B cell (primary cell): ENCODE data around the gene ANKDD1A. TPM values are rescaled to one million over a fixed set of nuclear protein-coding genes. Genes with fewer than 3 reads are reported as not detected.

Experiments used
- ATAC-seq: fragments of 200-7000 bp; cut with Tn5 transposase; one replicate; pipeline ENCODE4 v1.10.0; 2021; ENCODE audit warnings: low read depth, mild to moderate bottlenecking, moderate number of reproducible peaks, moderate library complexity
- CTCF ChIA-PET: fragments of 350-600 bp; sonication (Branson Sonifier 250); formaldehyde crosslinking; loops from one replicate; lab custom pipeline; 2021; ENCODE audit warnings: antibody characterized with exemption, inconsistent platforms; lab: Charles Lee
- POLR2A ChIA-PET: fragments of 350-600 bp; sonication (Branson Sonifier 250); formaldehyde crosslinking; loops from one replicate; lab custom pipeline; 2021; ENCODE audit warnings: antibody characterized with exemption; lab: Charles Lee
- DNase-seq: peaks from one replicate; pipeline ENCODE4 v3.0.0; 2013
- H2AFZ ChIP-seq: 2 replicates; pipeline ENCODE4 v1.6.1; 2012; ENCODE audit warnings: mild to moderate bottlenecking, low read depth, low read length; ENCODE audit not compliant: insufficient read depth, poor library complexity, severe bottlenecking
- H3K27ac ChIP-seq, 2 donors: 1 replicate in 1 of 2; 2 replicates in 1 of 2; pipeline ENCODE4 v1.5.1; 2012 to 2013; ENCODE audit warnings: low read length in 2 of 2, mild to moderate bottlenecking in 2 of 2, moderate library complexity in 1 of 2
- H3K27me3 ChIP-seq, 4 experiments: fragments of 200-600 bp in 1 of 4; sonication (generic) in 1 of 4; replicated peaks in 1 of 4; 1 replicate in 2 of 4; 2 replicates in 2 of 4; pipeline versions ENCODE4 v1.6.1 to v1.7.0; 2013 to 2016; ENCODE audit warnings: low read length in 3 of 4, mild to moderate bottlenecking in 2 of 4, mixed read lengths in 1 of 4, moderate library complexity in 1 of 4; ENCODE audit not compliant: insufficient read depth in 4 of 4, control insufficient read depth in 3 of 4; ENCODE audit errors: control extremely low read depth in 1 of 4
- H3K36me3 ChIP-seq, 2 experiments: replicated peaks in 1 of 2; 1 replicate in 1 of 2; 2 replicates in 1 of 2; pipeline versions ENCODE4 v1.6.1 to v1.7.1; 2013; ENCODE audit warnings: low read length in 1 of 2; ENCODE audit not compliant: insufficient read depth in 2 of 2, control insufficient read depth in 1 of 2; ENCODE audit errors: control extremely low read depth in 1 of 2, extremely low read depth in 1 of 2
- H3K4me1 ChIP-seq, 2 donors: fragments of 200-600 bp in 1 of 2; sonication (generic) in 1 of 2; 1 replicate in 1 of 2; 2 replicates in 1 of 2; pipeline versions ENCODE4 v1.5.1 to v1.6.1; 2013 to 2017; ENCODE audit warnings: low read length in 2 of 2; ENCODE audit not compliant: control insufficient read depth in 2 of 2, insufficient read depth in 2 of 2
- H3K4me2 ChIP-seq: replicated peaks from 2 replicates; pipeline ENCODE3; 2012; ENCODE audit warnings: mild to moderate bottlenecking, low read depth, low read length; ENCODE audit not compliant: poor library complexity, severe bottlenecking
- H3K4me3 ChIP-seq, 5 experiments: fragments of 200-600 bp in 1 of 5; sonication (generic) in 1 of 5; 1 replicate in 3 of 5; 2 replicates in 2 of 5; pipeline versions ENCODE4 v1.5.1 to v1.7.0; 2011 to 2016; ENCODE audit warnings: low read length in 4 of 5, mild to moderate bottlenecking in 4 of 5, low read depth in 2 of 5, control low read depth in 1 of 5, moderate library complexity in 1 of 5; ENCODE audit not compliant: insufficient read depth in 1 of 5; ENCODE audit errors: control extremely low read depth in 1 of 5, extremely low read depth in 1 of 5
- H3K79me2 ChIP-seq: fragments of 200-600 bp; sonication (generic); one replicate; pipeline ENCODE4 v1.6.0; 2016; ENCODE audit warnings: low read length; ENCODE audit not compliant: control insufficient read depth, insufficient read depth
- H3K9ac ChIP-seq: fragments of 200-600 bp; sonication (generic); 2 replicates; pipeline ENCODE4 v1.6.1; 2017; ENCODE audit warnings: mild to moderate bottlenecking, low read length, moderate library complexity
- H3K9me3 ChIP-seq, 3 donors: one replicate each; pipeline versions ENCODE4 v1.6.1 to v1.7.1; 2013; ENCODE audit warnings: low read length in 2 of 3; ENCODE audit not compliant: control insufficient read depth in 2 of 3, insufficient read depth in 1 of 3; ENCODE audit errors: control extremely low read depth in 1 of 3
- H4K20me1 ChIP-seq: 2 replicates; pipeline ENCODE4 v1.6.0; 2012; ENCODE audit warnings: mild to moderate bottlenecking, low read length; ENCODE audit not compliant: insufficient read depth, control insufficient read depth, poor library complexity, severe bottlenecking
- H3K27ac Mint-ChIP-seq: one replicate; pipeline ENCODE4 v1.8.0; 2021; ENCODE audit warnings: mixed read lengths
- H3K27me3 Mint-ChIP-seq: one replicate; pipeline ENCODE4 v1.8.0; 2021; ENCODE audit warnings: mixed read lengths
- H3K4me1 Mint-ChIP-seq: one replicate; pipeline ENCODE4 v1.8.0; 2021; ENCODE audit warnings: mixed read lengths
- H3K4me3 Mint-ChIP-seq: one replicate; pipeline ENCODE4 v1.8.0; 2021; ENCODE audit warnings: mixed read lengths
- H3K9me3 Mint-ChIP-seq: one replicate; pipeline ENCODE4 v1.8.0; 2022; ENCODE audit warnings: mixed read lengths; ENCODE audit not compliant: insufficient read depth
- EZH2 ChIP-seq: IDR thresholded peaks from 2 replicates; pipeline ENCODE4 v1.6.1; 2012; ENCODE audit warnings: borderline replicate concordance, low read depth, mild to moderate bottlenecking, moderate library complexity, low read length; ENCODE audit not compliant: insufficient read depth, poor library complexity, severe bottlenecking
- WGBS: methylation state at CpG from one replicate; pipeline ENCODE4 v1.1.5; 2013; ENCODE audit warnings: missing lambda C conversion rate; ENCODE audit not compliant: insufficient coverage; 5-methylcytosine and 5-hydroxymethylcytosine counted together
- intact Hi-C: fragments of 100-400 bp; cut with micrococcal nuclease; formaldehyde crosslinking; loops from one replicate; pipeline ENCODE4 v1.10.0; 2022
- polyA plus RNA-seq: library from polyadenylated mRNA; depleted of rRNA; stranded (reverse); fragments of >200 nt; gene quantifications from 2 replicates; pipeline ENCODE4 v1.2.3, GENCODE V29; 2012
- total RNA-seq, 2 donors: library from RNA; stranded (reverse); fragments of 120-200 nt in 1 of 2; gene quantifications; 1 replicate in 1 of 2; 2 replicates in 1 of 2; pipeline versions ENCODE4 v1.2.3 to v1.2.4, GENCODE V29; 2013 to 2022
- TF ChIP-seq, protein P1 (sequence below): fragments of 200-600 bp; IDR thresholded peaks from one replicate; pipeline ENCODE4 v1.8.0; 2022; ENCODE audit warnings: antibody characterized with exemption, mild to moderate bottlenecking

Gene ANKDD1A
- total and polyA plus RNA-seq, 2 donors (not counting 1 experiment from before 2014, with no cell fraction given) = 2.6 to 2.7 TPM

DNA sequence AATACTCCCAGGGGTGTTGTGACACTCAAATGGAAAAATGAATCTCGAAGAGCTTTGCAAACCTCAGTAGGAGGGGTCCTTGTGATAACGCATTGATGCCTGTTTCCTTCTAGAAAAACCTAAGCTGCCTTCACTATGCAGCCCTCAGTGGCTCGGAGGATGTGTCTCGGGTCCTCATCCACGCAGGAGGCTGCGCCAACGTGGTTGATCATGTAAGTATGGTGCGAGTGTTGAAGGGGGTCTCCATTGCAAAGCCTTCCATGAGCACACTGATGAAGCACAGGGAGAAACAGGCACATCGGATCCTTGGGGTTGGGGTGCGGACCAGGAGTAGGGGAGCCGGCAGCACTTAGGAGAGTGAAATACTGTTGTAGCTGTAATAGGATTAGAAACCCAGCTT lies 22.3 kb downstream of the ANKDD1A start:
- CTCF ChIA-PET = interaction anchor here (0.8 to 1.0 kb wide), 2 partner anchors 38 to 206 kb away, joined by 3 read pairs; no protein-coding TSS in a partner anchor
- TF ChIP-seq, protein P1, sequence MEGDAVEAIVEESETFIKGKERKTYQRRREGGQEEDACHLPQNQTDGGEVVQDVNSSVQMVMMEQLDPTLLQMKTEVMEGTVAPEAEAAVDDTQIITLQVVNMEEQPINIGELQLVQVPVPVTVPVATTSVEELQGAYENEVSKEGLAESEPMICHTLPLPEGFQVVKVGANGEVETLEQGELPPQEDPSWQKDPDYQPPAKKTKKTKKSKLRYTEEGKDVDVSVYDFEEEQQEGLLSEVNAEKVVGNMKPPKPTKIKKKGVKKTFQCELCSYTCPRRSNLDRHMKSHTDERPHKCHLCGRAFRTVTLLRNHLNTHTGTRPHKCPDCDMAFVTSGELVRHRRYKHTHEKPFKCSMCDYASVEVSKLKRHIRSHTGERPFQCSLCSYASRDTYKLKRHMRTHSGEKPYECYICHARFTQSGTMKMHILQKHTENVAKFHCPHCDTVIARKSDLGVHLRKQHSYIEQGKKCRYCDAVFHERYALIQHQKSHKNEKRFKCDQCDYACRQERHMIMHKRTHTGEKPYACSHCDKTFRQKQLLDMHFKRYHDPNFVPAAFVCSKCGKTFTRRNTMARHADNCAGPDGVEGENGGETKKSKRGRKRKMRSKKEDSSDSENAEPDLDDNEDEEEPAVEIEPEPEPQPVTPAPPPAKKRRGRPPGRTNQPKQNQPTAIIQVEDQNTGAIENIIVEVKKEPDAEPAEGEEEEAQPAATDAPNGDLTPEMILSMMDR = no peak
- TF ChIP-seq EZH2 = no peak
- no peak overlapping the region for H3K4me3 Mint-ChIP-seq

GRCh38 chr15:64938192-64938591 lies 26.5 kb downstream of the ANKDD1A start:
- Mint-ChIP-seq H3K4me3 (no peak overlapping the region), H3K27ac (no peak overlapping the region), H3K4me1 (peaks cover 2% of the 10 kb centered on the region), H3K27me3 (no peaks in the 10 kb centered on the region), H3K9me3 (no peaks in the 10 kb centered on the region)
- H3K79me2 ChIP-seq = no peaks in the 10 kb centered on the region
- H4K20me1 ChIP-seq = no peaks in the 10 kb centered on the region
- H2AFZ ChIP-seq = no peak overlapping the region
- H3K9me3 ChIP-seq = no peaks in the 10 kb centered on the region
- intact Hi-C loops = no loop called here
- no peak overlapping the region for H3K4me2 ChIP-seq
- no peaks in the 10 kb centered on the region for H3K4me1 ChIP-seq
- 83% methylated on average over 2 of the region's 3 CpGs for WGBS
- ChIA-PET POLR2A (no interaction called here), CTCF (no interaction called here)
- H3K9ac ChIP-seq = no peak overlapping the region
- no peak for ATAC-seq
- TF ChIP-seq EZH2 = no peak
- TF ChIP-seq, protein P1 = no peak
- H3K36me3 ChIP-seq = no peaks in the 10 kb centered on the region
- H3K27me3 ChIP-seq = no peaks in the 10 kb centered on the region
- no peak overlapping the region for H3K4me3 ChIP-seq
- H3K27ac ChIP-seq = no peak overlapping the region
- no peak for DNase-seq

More for the DNA sequence above, 22.3 kb downstream of the ANKDD1A start:
- H3K36me3 ChIP-seq = peaks cover 0 to 3% of the 10 kb centered on the region in 2 experiments
- Mint-ChIP-seq H3K4me1 (peaks cover 9% of the 10 kb centered on the region), H3K27ac (no peak overlapping the region), H3K9me3 (peaks cover 1% of the 10 kb centered on the region), H3K27me3 (no peaks in the 10 kb centered on the region)
- no peak overlapping the region for H3K4me3 ChIP-seq
- no peak overlapping the region for H3K9ac ChIP-seq
- H3K4me2 ChIP-seq = no peak overlapping the region
- H4K20me1 ChIP-seq = no peaks in the 10 kb centered on the region
- no peaks in the 10 kb centered on the region for H3K9me3 ChIP-seq
- no peak for DNase-seq
- 99% methylated on average over 8 of the region's 11 CpGs for WGBS
- ATAC-seq = no peak
- H3K27me3 ChIP-seq = no peaks in the 10 kb centered on the region
- no peak overlapping the region for H2AFZ ChIP-seq
- H3K79me2 ChIP-seq = no peaks in the 10 kb centered on the region
- intact Hi-C loops = no loop called here
- no peak overlapping the region for H3K27ac ChIP-seq
- POLR2A ChIA-PET = no interaction called here
- peaks cover 0 to 3% of the 10 kb centered on the region in 2 donors for H3K4me1 ChIP-seq
